Measurements from ENCODE around the gene ERBIN.

The ERBIN gene

GRCh38 chr5:66021585-66021984 lies 95.2 kb downstream of the ERBIN start:
- no peak overlapping the region for H3K4me2 ChIP-seq (ENCODE audit: low read length)
- H3K4me1 ChIP-seq (ENCODE audit: control insufficient read depth, low read length) = no peaks in the 10 kb centered on the region
- H3F3A ChIP-seq (ENCODE audit: control insufficient read depth, insufficient read depth) = no peaks in the 10 kb centered on the region
- no peaks in the 10 kb centered on the region for H3K9me3 ChIP-seq (ENCODE audit: control insufficient read depth, insufficient read depth, low read length)
- H4K20me1 ChIP-seq (ENCODE audit: control insufficient read depth, insufficient read depth, low read depth, low read length) = no peaks in the 10 kb centered on the region
- H3K79me2 ChIP-seq (ENCODE audit: control insufficient read depth, low read length) = peaks cover 26% of the 10 kb centered on the region
- H3K27ac ChIP-seq (ENCODE audit: low read depth, low read length) = no peak overlapping the region
- no peak overlapping the region for H3K4me3 ChIP-seq (ENCODE audit: low read length)
- no peaks in the 10 kb centered on the region for H3K9me2 ChIP-seq (replicated peaks; ENCODE audit: control insufficient read depth, low read length)
- no peak for TF ChIP-seq CTCF (IDR thresholded peaks at IDR 0.05; ENCODE audit: low read depth, low read length, poor library complexity, severe bottlenecking)
- no peak for TF ChIP-seq EZH2phosphoT487 (IDR thresholded peaks at IDR 0.05; ENCODE audit: borderline replicate concordance, low read length)
- peaks cover 66% of the 10 kb centered on the region for H3K36me3 ChIP-seq (ENCODE audit: control insufficient read depth, low read length)
- H3K27me3 ChIP-seq (ENCODE audit: control insufficient read depth, low read length) = no peaks in the 10 kb centered on the region

DNA sequence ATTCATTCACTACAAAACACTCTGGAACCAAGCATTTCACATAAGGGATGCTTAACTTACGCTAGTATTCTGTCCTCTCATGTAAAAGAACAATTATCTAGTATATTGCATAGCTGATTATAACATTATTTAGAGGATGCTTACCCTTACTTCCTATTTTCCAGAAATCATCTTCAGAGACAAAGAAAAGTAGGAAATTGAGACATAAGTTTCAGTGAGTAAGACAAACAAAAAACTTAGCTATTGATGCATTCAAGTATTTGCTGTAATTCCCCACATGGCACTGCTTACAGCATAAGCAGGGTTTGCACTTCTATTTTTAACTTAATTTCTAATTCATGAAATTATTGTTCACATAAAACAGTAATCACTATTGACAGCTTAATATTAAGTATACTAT lies 112.9 kb downstream of the ERBIN start:
- Histone ChIP-seq H3K79me2 (ENCODE audit: control insufficient read depth, low read length) (no peaks in the 10 kb centered on the region), H3K9me3 (ENCODE audit: control insufficient read depth, insufficient read depth, low read length) (no peaks in the 10 kb centered on the region), H3K27me3 (ENCODE audit: control insufficient read depth, low read length) (no peaks in the 10 kb centered on the region), H3K36me3 (ENCODE audit: control insufficient read depth, low read length) (peaks cover 87% of the 10 kb centered on the region), H3K4me1 (ENCODE audit: control insufficient read depth, low read length) (no peaks in the 10 kb centered on the region), H3K27ac (ENCODE audit: low read depth, low read length) (no peak overlapping the region), H3K4me3 (ENCODE audit: low read length) (no peak overlapping the region), H4K20me1 (ENCODE audit: control insufficient read depth, insufficient read depth, low read depth, low read length) (no peaks in the 10 kb centered on the region), H3K9me2 (replicated peaks; ENCODE audit: control insufficient read depth, low read length) (no peaks in the 10 kb centered on the region), H3F3A (ENCODE audit: control insufficient read depth, insufficient read depth) (no peaks in the 10 kb centered on the region), H3K4me2 (ENCODE audit: low read length) (no peak overlapping the region)
- no peak for TF ChIP-seq EZH2phosphoT487 (IDR thresholded peaks at IDR 0.05; ENCODE audit: borderline replicate concordance, low read length)
- TF ChIP-seq CTCF (IDR thresholded peaks at IDR 0.05; ENCODE audit: low read depth, low read length, poor library complexity, severe bottlenecking) = no peak

DNA sequence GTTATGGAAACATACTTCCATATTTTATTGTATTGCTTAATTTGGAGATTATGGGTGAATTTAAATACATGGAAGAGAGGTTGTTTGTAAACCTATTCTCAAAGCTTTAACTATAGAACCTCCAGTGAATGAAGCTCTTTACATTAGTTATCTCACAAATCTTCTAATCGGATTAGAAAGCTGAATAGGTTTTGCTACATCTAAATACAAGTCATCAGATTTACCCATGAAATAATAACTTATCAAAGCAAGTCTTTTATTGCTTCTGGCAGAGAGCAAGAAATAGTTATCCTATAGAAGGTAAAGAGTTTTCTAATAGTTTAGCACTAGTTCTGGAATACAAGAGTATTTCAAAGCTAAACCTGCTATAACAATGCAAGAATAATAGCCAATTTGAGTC lies 113.3 kb downstream of the ERBIN start:
- no peaks in the 10 kb centered on the region for H3K9me3 ChIP-seq (ENCODE audit: control insufficient read depth, insufficient read depth, low read length)
- no peak overlapping the region for H3K4me3 ChIP-seq (ENCODE audit: low read length)
- TF ChIP-seq CTCF (IDR thresholded peaks at IDR 0.05; ENCODE audit: low read depth, low read length, poor library complexity, severe bottlenecking) (no peak), EZH2phosphoT487 (IDR thresholded peaks at IDR 0.05; ENCODE audit: borderline replicate concordance, low read length) (no peak)
- no peaks in the 10 kb centered on the region for H3K4me1 ChIP-seq (ENCODE audit: control insufficient read depth, low read length)
- H4K20me1 ChIP-seq (ENCODE audit: control insufficient read depth, insufficient read depth, low read depth, low read length) = no peaks in the 10 kb centered on the region
- H3K9me2 ChIP-seq (replicated peaks; ENCODE audit: control insufficient read depth, low read length) = no peaks in the 10 kb centered on the region
- no peaks in the 10 kb centered on the region for H3K27me3 ChIP-seq (ENCODE audit: control insufficient read depth, low read length)
- no peaks in the 10 kb centered on the region for H3F3A ChIP-seq (ENCODE audit: control insufficient read depth, insufficient read depth)
- peaks cover 88% of the 10 kb centered on the region for H3K36me3 ChIP-seq (ENCODE audit: control insufficient read depth, low read length)
- H3K4me2 ChIP-seq (ENCODE audit: low read length) = no peak overlapping the region
- no peak overlapping the region for H3K27ac ChIP-seq (ENCODE audit: low read depth, low read length)
- H3K79me2 ChIP-seq (ENCODE audit: control insufficient read depth, low read length) = no peaks in the 10 kb centered on the region

DNA sequence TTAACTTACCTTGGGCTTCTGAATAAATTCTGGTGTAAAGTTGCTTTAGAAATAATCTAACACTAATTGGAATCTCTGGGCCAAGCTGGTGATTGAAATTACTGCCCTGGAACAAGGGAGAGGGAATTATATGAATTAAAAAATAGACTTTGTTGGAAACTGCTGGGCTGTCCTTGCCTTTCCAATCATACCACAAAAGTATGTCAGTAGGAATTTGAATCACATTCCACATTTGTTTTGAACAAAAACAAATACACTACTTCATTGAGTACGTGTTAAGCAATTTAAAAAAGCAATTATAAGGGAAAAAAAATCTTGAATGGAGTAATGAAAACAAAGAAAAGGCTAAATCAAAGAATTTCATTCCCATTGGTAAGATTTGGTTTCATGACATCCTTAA lies 115.3 kb downstream of the ERBIN start:
- Histone ChIP-seq H4K20me1 (ENCODE audit: control insufficient read depth, insufficient read depth, low read depth, low read length) (no peaks in the 10 kb centered on the region), H3F3A (ENCODE audit: control insufficient read depth, insufficient read depth) (no peaks in the 10 kb centered on the region), H3K79me2 (ENCODE audit: control insufficient read depth, low read length) (no peaks in the 10 kb centered on the region), H3K27ac (ENCODE audit: low read depth, low read length) (no peak overlapping the region), H3K27me3 (ENCODE audit: control insufficient read depth, low read length) (no peaks in the 10 kb centered on the region), H3K36me3 (ENCODE audit: control insufficient read depth, low read length) (peaks cover 82% of the 10 kb centered on the region), H3K4me1 (ENCODE audit: control insufficient read depth, low read length) (no peaks in the 10 kb centered on the region), H3K9me2 (replicated peaks; ENCODE audit: control insufficient read depth, low read length) (no peaks in the 10 kb centered on the region), H3K4me3 (ENCODE audit: low read length) (no peak overlapping the region), H3K9me3 (ENCODE audit: control insufficient read depth, insufficient read depth, low read length) (no peaks in the 10 kb centered on the region), H3K4me2 (ENCODE audit: low read length) (no peak overlapping the region)
- TF ChIP-seq CTCF (IDR thresholded peaks at IDR 0.05; ENCODE audit: low read depth, low read length, poor library complexity, severe bottlenecking) = no peak
- no peak for TF ChIP-seq EZH2phosphoT487 (IDR thresholded peaks at IDR 0.05; ENCODE audit: borderline replicate concordance, low read length)
